OCI-LY3 (cell line): ENCODE measurements around the gene CDK5R1.
A peak's percentile ranks its signal among the peaks of the same experiment; 100 is the strongest.

Source experiments
- H2AFZ ChIP-seq: fragments of 200-600, 300-600 bp; shearing (Covaris generic); 2 replicates; pipeline ENCODE4 v1.6.0; 2014; ENCODE audit warnings: antibody characterized with exemption, low read depth, low read length
- H3K27ac ChIP-seq: fragments of 200-600, 300-600 bp; sonication (generic); 2 replicates; pipeline ENCODE4 v1.5.1; 2014; ENCODE audit warnings: mild to moderate bottlenecking, low read length, moderate library complexity, mixed read lengths
- H3K27me3 ChIP-seq: fragments of 200-600, 300-600 bp; sonication (generic); 2 replicates; pipeline ENCODE4 v1.6.1; 2014; ENCODE audit warnings: low read depth, low read length, mixed read lengths
- H3K36me3 ChIP-seq: fragments of 200-600, 300-600 bp; sonication (generic); replicated peaks from 2 replicates; pipeline ENCODE3; 2014; ENCODE audit warnings: low read depth, low read length, mixed read lengths
- H3K4me1 ChIP-seq: fragments of 300-600, 200-600 bp; sonication (generic); 2 replicates; pipeline ENCODE4 v1.6.1; 2014; ENCODE audit warnings: low read length, mixed read lengths
- H3K4me2 ChIP-seq: fragments of 200-600, 300-600 bp; sonication (generic); 2 replicates; pipeline ENCODE4 v1.6.1; 2014; ENCODE audit warnings: low read length, mixed read lengths
- H3K4me3 ChIP-seq: fragments of 300-600, 200-600 bp; sonication (generic); 2 replicates; pipeline ENCODE4 v1.5.1; 2014; ENCODE audit warnings: antibody characterized with exemption, mild to moderate bottlenecking, low read length, moderate library complexity
- H3K79me2 ChIP-seq: fragments of 300-600, 200-600 bp; shearing (Covaris generic); 2 replicates; pipeline ENCODE4 v1.6.1; 2014; ENCODE audit warnings: mild to moderate bottlenecking, low read length, mixed read lengths
- H3K9ac ChIP-seq: fragments of 300-600, 200-600 bp; shearing (Covaris generic); 2 replicates; pipeline ENCODE4 v1.6.0; 2014; ENCODE audit warnings: mild to moderate bottlenecking, low read length, moderate library complexity
- H3K9me3 ChIP-seq: fragments of 200-600, 300-600 bp; shearing (Covaris generic); 2 replicates; pipeline ENCODE4 v1.6.1; 2014; ENCODE audit warnings: low read length, mixed read lengths; ENCODE audit not compliant: insufficient read depth
- H4K20me1 ChIP-seq: fragments of 200-600, 300-600 bp; sonication (generic); 2 replicates; pipeline ENCODE4 v1.6.1; 2016; ENCODE audit warnings: low read length, mixed read lengths; ENCODE audit not compliant: insufficient read depth
- EZH2phosphoT487 ChIP-seq: fragments of 200-600 bp; shearing (Covaris generic); IDR thresholded peaks from 2 replicates; pipeline ENCODE4 v1.6.1; 2018; ENCODE audit warnings: antibody characterized with exemption, mixed run types, low read depth
- TF ChIP-seq, protein P1 (sequence below): fragments of 200-600, 300-600 bp; sonication (generic); IDR thresholded peaks from 2 replicates; pipeline ENCODE4 v1.5.1; 2014; ENCODE audit warnings: antibody characterized with exemption, low read length, low read depth

CDK5R1 gene

DNA sequence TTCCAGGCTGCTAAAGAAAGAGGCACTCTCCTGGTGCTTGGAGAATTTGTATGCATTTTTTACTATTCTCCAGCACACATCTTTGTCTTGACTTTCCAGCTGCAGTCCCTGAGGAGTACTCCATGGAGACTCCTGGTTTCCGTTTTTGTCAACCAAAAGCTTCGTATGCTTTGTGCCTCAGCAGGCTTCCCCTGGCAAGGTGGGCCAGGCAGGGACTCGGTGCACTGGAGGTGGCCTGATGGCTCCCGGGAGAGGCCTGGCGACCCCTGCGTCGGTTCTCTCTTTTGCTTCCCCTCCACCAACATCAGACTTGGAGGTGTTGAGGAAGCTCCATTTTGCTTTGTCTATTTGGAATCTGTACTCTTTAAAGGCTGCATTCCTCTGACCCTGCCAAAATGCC lies 23.7 kb downstream of the CDK5R1 start:
- H3K4me2 ChIP-seq = no peak overlapping the region
- H3K4me3 ChIP-seq = no peak overlapping the region
- H4K20me1 ChIP-seq = 0 out of 2 replicates have a peak, but pooled peaks cover 3% of the 10 kb centered on the region
- H3K27ac ChIP-seq = no peak overlapping the region
- H3K9me3 ChIP-seq = no peaks in the 10 kb centered on the region
- H2AFZ ChIP-seq = no peak overlapping the region
- H3K9ac ChIP-seq = no peak overlapping the region
- peaks cover 5% of the 10 kb centered on the region for H3K36me3 ChIP-seq
- H3K79me2 ChIP-seq = no peaks in the 10 kb centered on the region
- H3K4me1 ChIP-seq = peaks cover 22% of the 10 kb centered on the region
- no peaks in the 10 kb centered on the region for H3K27me3 ChIP-seq
- TF ChIP-seq EZH2phosphoT487 = no peak
- TF ChIP-seq, protein P1, sequence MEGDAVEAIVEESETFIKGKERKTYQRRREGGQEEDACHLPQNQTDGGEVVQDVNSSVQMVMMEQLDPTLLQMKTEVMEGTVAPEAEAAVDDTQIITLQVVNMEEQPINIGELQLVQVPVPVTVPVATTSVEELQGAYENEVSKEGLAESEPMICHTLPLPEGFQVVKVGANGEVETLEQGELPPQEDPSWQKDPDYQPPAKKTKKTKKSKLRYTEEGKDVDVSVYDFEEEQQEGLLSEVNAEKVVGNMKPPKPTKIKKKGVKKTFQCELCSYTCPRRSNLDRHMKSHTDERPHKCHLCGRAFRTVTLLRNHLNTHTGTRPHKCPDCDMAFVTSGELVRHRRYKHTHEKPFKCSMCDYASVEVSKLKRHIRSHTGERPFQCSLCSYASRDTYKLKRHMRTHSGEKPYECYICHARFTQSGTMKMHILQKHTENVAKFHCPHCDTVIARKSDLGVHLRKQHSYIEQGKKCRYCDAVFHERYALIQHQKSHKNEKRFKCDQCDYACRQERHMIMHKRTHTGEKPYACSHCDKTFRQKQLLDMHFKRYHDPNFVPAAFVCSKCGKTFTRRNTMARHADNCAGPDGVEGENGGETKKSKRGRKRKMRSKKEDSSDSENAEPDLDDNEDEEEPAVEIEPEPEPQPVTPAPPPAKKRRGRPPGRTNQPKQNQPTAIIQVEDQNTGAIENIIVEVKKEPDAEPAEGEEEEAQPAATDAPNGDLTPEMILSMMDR = no peak

DNA sequence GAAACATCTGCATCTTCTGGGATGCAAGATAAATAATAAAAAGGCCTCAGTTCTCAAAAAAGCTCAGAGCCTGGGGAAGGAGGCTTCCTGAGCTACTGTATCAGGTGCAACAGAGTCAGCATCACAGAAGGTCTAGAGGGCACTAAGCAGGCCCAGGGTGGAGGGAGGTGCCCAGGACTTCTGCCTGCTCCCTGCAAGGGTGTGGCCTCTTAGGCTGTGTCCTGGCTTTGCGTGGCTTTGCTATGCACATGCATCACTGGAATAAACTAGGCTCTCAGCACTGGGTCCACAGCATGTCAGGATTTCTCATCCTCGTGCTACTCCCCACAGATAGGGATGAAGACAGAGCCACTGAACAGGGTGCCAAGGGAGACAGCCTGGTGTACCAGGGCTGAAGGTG lies 25.5 kb downstream of the CDK5R1 start:
- H3K4me1 ChIP-seq = peaks cover 41% of the 10 kb centered on the region
- TF ChIP-seq, protein P1 = no peak
- no peak for TF ChIP-seq EZH2phosphoT487

DNA sequence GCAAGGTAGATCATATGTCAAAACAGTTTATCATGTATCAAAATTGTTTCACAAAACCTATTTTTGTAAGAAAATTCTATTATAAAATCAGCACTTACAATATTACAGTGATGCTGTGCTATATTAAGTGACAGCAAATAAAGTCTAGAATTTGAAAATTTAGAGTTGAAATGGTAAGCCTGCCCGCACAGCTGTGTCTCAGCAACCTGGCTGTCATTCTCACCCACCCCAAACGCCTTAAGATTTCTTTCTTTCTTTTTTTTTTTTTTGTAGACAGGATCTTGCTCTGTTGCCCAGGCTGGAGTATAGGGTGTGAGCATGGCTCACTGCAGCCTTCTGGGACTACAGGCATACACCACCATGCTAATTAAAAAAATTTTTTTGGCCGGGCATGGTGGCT lies 26.8 kb downstream of the CDK5R1 start:
- H3K4me1 ChIP-seq = peaks cover 43% of the 10 kb centered on the region
- H4K20me1 ChIP-seq = peaks cover 32% of the 10 kb centered on the region
- H3K4me2 ChIP-seq = no peak overlapping the region
- no peak overlapping the region for H2AFZ ChIP-seq
- H3K9me3 ChIP-seq = no peaks in the 10 kb centered on the region
- H3K27ac ChIP-seq = no peak overlapping the region
- no peak overlapping the region for H3K9ac ChIP-seq
- H3K79me2 ChIP-seq = no peaks in the 10 kb centered on the region
- H3K4me3 ChIP-seq = no peak overlapping the region
- peaks cover 5% of the 10 kb centered on the region for H3K36me3 ChIP-seq
- TF ChIP-seq EZH2phosphoT487 = no peak
- TF ChIP-seq, protein P1 = no peak
- H3K27me3 ChIP-seq = peaks cover 12% of the 10 kb centered on the region

More for the DNA sequence above, 25.5 kb downstream of the CDK5R1 start:
- H3K4me3 ChIP-seq = no peak overlapping the region
- H3K4me2 ChIP-seq = no peak overlapping the region
- peaks cover 5% of the 10 kb centered on the region for H3K36me3 ChIP-seq
- no peaks in the 10 kb centered on the region for H3K9me3 ChIP-seq
- no peak overlapping the region for H3K27ac ChIP-seq
- no peak overlapping the region for H2AFZ ChIP-seq
- H3K9ac ChIP-seq = no peak overlapping the region
- H4K20me1 ChIP-seq = peaks cover 20% of the 10 kb centered on the region
- H3K27me3 ChIP-seq = peaks cover 6% of the 10 kb centered on the region; the same call in 1 of the 2 replicates
- H3K79me2 ChIP-seq = no peaks in the 10 kb centered on the region

DNA sequence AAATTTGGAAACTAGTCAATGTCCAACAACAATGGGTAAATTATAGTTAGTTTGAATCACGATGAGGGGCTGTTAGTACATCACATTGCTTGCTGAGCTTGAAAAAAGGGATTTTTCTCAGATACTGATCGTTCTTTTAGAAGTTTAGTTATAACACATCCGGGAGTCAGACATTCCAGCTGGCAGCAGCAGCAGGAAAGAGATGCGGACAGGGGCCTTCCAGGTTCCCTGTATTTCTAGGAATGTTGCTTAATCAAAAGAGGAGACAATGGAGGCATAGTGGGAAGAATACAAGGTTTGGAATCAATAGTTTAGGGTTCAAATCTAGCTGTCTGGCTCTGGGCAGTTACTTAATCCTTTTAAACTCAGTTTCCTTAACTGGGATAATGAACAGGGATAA lies 27.8 kb downstream of the CDK5R1 start:
- H4K20me1 ChIP-seq = peaks cover 35% of the 10 kb centered on the region
- H3K4me1 ChIP-seq = peaks cover 42% of the 10 kb centered on the region
- no peak overlapping the region for H3K9ac ChIP-seq
- H3K9me3 ChIP-seq = no peaks in the 10 kb centered on the region
- peaks cover 5% of the 10 kb centered on the region for H3K36me3 ChIP-seq
- peaks cover 21% of the 10 kb centered on the region for H3K27me3 ChIP-seq
- H2AFZ ChIP-seq = no peak overlapping the region
- no peak overlapping the region for H3K4me2 ChIP-seq
- no peaks in the 10 kb centered on the region for H3K79me2 ChIP-seq
- H3K4me3 ChIP-seq = no peak overlapping the region
- peak overlapping the region; percentile 85; the same call in 1 of the 2 replicates for H3K27ac ChIP-seq
- TF ChIP-seq, protein P1 = no peak
- no peak for TF ChIP-seq EZH2phosphoT487
